ENCODE results near the gene NOD1.
A peak's percentile ranks its signal among the peaks of the same experiment; 100 is the strongest.

DNA sequence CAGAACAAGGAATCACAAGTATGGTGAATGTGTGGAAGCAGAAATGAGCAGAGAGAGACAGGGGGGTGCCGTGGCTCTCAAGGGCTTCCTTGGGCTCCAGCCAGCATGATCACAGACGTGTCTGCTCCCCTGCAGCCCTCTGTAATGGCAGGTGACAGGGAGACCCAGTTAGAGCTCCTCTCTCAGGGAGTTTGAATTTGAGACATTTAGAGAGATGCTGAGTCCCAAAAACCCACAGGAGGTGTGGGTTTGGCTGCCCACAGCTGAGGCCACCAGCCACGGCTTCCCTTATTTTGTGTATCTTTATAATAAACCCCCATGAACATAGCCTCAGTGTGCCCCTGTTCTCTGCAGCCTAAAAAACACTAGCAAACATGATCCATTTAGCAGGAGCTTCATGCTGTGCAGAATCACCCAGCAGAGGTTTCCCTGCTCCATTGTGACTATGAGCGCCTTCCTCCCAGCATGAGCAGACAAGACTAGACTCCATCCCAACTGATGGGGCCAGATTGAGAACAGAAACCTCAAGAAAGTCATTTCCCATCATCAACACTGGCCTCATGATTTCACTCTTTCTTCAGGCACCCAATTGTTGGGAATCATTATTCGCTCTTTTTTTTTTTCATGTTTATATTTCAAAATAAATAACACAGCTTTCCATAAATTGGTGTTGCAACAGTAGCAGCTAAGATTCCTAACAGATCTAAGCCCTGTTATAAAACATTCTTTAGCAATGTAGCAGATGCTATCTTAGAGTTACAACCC, 13.4 kb downstream of the NOD1 start:
- TF ChIP-seq, protein P1, sequence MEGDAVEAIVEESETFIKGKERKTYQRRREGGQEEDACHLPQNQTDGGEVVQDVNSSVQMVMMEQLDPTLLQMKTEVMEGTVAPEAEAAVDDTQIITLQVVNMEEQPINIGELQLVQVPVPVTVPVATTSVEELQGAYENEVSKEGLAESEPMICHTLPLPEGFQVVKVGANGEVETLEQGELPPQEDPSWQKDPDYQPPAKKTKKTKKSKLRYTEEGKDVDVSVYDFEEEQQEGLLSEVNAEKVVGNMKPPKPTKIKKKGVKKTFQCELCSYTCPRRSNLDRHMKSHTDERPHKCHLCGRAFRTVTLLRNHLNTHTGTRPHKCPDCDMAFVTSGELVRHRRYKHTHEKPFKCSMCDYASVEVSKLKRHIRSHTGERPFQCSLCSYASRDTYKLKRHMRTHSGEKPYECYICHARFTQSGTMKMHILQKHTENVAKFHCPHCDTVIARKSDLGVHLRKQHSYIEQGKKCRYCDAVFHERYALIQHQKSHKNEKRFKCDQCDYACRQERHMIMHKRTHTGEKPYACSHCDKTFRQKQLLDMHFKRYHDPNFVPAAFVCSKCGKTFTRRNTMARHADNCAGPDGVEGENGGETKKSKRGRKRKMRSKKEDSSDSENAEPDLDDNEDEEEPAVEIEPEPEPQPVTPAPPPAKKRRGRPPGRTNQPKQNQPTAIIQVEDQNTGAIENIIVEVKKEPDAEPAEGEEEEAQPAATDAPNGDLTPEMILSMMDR (IDR thresholded peaks at IDR 0.05) = no peak
- TF ChIP-seq POLR2A (IDR thresholded peaks at IDR 0.05) = no peak
- TF ChIP-seq POLR2AphosphoS5 (IDR thresholded peaks at IDR 0.05) = peak in 2 of 4 donors; percentile 26 to 63
- TF ChIP-seq EP300 (IDR thresholded peaks at IDR 0.05) = peak in 1 of 4 donors; percentile 46

Data from sigmoid colon (tissue), 4 donors.